Transverse colon (tissue), 4 donors: ENCODE measurements around the gene SEMA6B. TPM values are rescaled to one million over a fixed set of nuclear protein-coding genes. Genes with fewer than 3 reads are reported as not detected.
A peak's percentile ranks its signal among the peaks of the same experiment; 100 is the strongest.

Source experiments
- DNase-seq: peaks from one replicate; pipeline ENCODE4 v3.0.0-alpha.2; 2019
- H3K27ac ChIP-seq, 4 donors: fragments of 200-600 bp; sonication (generic); 2 replicates each; pipeline ENCODE4 v1.5.1; 2016 to 2018; ENCODE audit warnings: inconsistent platforms in 4 of 4
- H3K27me3 ChIP-seq: fragments of 200-600 bp; sonication (generic); 2 replicates; pipeline ENCODE4 v1.5.1; 2017; ENCODE audit warnings: inconsistent platforms
- H3K36me3 ChIP-seq, 4 donors: fragments of 200-600 bp; sonication (generic); 2 replicates each; pipeline ENCODE4 v1.5.1; 2017 to 2019; ENCODE audit warnings: inconsistent platforms in 4 of 4
- H3K4me1 ChIP-seq, 4 donors: fragments of 200-600 bp; sonication (generic); 2 replicates each; pipeline ENCODE4 v1.5.1; 2017 to 2020; ENCODE audit warnings: inconsistent platforms in 4 of 4
- H3K4me3 ChIP-seq, 4 donors: fragments of 200-600 bp; sonication (generic); 1 replicate in 1 of 4; 2 replicates in 3 of 4; pipeline versions ENCODE4 v1.5.1 to v1.6.1; 2017 to 2019; ENCODE audit warnings: inconsistent platforms in 4 of 4
- H3K9me3 ChIP-seq, 2 donors: fragments of 200-600 bp; sonication (generic); 2 replicates each; pipeline ENCODE4 v1.5.1; 2017 to 2019; ENCODE audit warnings: inconsistent platforms in 2 of 2
- CTCF ChIP-seq, 5 experiments: fragments of 200-600 bp in 3 of 5; fragments of 450-650 bp in 2 of 5; sonication (generic) in 3 of 5; IDR thresholded peaks; 1 replicate in 2 of 5; 2 replicates in 3 of 5; pipeline ENCODE4 v1.5.1; 2016 to 2017; ENCODE audit warnings: antibody characterized with exemption in 5 of 5, inconsistent platforms in 3 of 5, mild to moderate bottlenecking in 2 of 5, moderate library complexity in 1 of 5
- EP300 ChIP-seq: sonication (generic); formaldehyde crosslinking; IDR thresholded peaks from one replicate; pipeline ENCODE4 v1.6.1; 2017; ENCODE audit warnings: antibody characterized with exemption, low read depth
- POLR2A ChIP-seq: fragments of 450-650 bp; IDR thresholded peaks from one replicate; pipeline ENCODE4 v1.6.1; 2016; ENCODE audit warnings: antibody characterized with exemption, mild to moderate bottlenecking, moderate library complexity
- POLR2AphosphoS5 ChIP-seq, 3 donors: sonication (generic); formaldehyde crosslinking; IDR thresholded peaks; one replicate each; pipeline ENCODE4 v1.6.1; 2016; ENCODE audit warnings: antibody characterized with exemption in 3 of 3
- WGBS, 2 donors: methylation state at CpG; one replicate each; pipeline ENCODE4 v1.1.5; 2018; ENCODE audit warnings: low coverage in 1 of 2; 5-methylcytosine and 5-hydroxymethylcytosine counted together
- in situ Hi-C, 4 donors: fragments of 200-750 bp; cut with MboI; loops; one replicate each; pipeline versions ENCODE4 v1.15.0 to v1.15.1; 2017; ENCODE audit warnings: low sequenced_read_pairs in 3 of 4, low pct_ligation_motif_present in 1 of 4, low pct_unique_long_range_greater_than_20kb in 1 of 4
- intact Hi-C: fragments of 100-400 bp; cut with DNase I; formaldehyde crosslinking; loops from one replicate; pipeline ENCODE4 v1.15.1; 2023; ENCODE audit warnings: low total_unique reads
- total RNA-seq, 4 donors: library from RNA; depleted of rRNA; stranded (reverse); fragments of >200 nt; gene quantifications; one replicate each; pipeline ENCODE4 v1.1.0, GENCODE V29; 2016

The SEMA6B gene
- total RNA-seq, 4 donors from 2014 or later = 1.00 to 4.1 (median 1.7) TPM

GRCh38 chr19:4521888-4522242 is 37.6 kb downstream of the SEMA6B start:
- no peak for DNase-seq
- Histone ChIP-seq H3K4me1 (peaks cover 0 to 7% (median 3%) of the 10 kb centered on the region in 4 donors), H3K27ac (no peak overlapping the region), H3K4me3 (no peak overlapping the region), H3K27me3 (peaks cover 3% of the 10 kb centered on the region), H3K36me3 (no peaks in the 10 kb centered on the region), H3K9me3 (no peaks in the 10 kb centered on the region)
- in situ Hi-C loops (no loop called here), intact Hi-C loops (no loop called here)
- 93% methylated on average over 5 of the region's 5 CpGs; no CpG with 5 or more reads in 1 of the 2 donors for WGBS, 2 donors
- TF ChIP-seq EP300 (no peak), POLR2A (no peak), POLR2AphosphoS5 (IDR thresholded peaks at IDR 0.05) (no peak)

GRCh38 chr19:4521170-4521887 is 38.2 kb downstream of the SEMA6B start:
- WGBS, 2 donors = 69% methylated on average over 10 of the region's 11 CpGs; no CpG with 5 or more reads in 1 of the 2 donors
- in situ Hi-C loops = no loop called here
- Histone ChIP-seq H3K36me3 (no peaks in the 10 kb centered on the region), H3K4me1 (peaks cover 0 to 7% (median 3%) of the 10 kb centered on the region in 4 donors), H3K27ac (no peak overlapping the region), H3K4me3 (no peak overlapping the region), H3K9me3 (no peaks in the 10 kb centered on the region), H3K27me3 (peaks cover 5% of the 10 kb centered on the region)
- intact Hi-C loops = no loop called here
- no peak for DNase-seq
- TF ChIP-seq CTCF (IDR thresholded peaks at IDR 0.05) (no peak), POLR2AphosphoS5 (IDR thresholded peaks at IDR 0.05) (no peak), POLR2A (no peak), EP300 (no peak)

- 45 to 70% methylated on average over 2 to 9 of the region's 9 CpGs for WGBS, 2 donors
- Histone ChIP-seq H3K36me3 (no peaks in the 10 kb centered on the region), H3K4me3 (no peak overlapping the region), H3K4me1 (peaks cover 0 to 7% (median 3%) of the 10 kb centered on the region in 4 donors), H3K27me3 (peaks cover 5% of the 10 kb centered on the region), H3K27ac (peak overlapping the region; percentile 67 to 94 (median 83)), H3K9me3 (no peaks in the 10 kb centered on the region)
- DNase-seq = peak; percentile 50
- intact Hi-C loops = no loop called here
- in situ Hi-C loops = no loop called here
- peak; percentile 19 to 67 (median 31) for TF ChIP-seq POLR2AphosphoS5 (IDR thresholded peaks at IDR 0.05)
- TF ChIP-seq EP300 = no peak
These were observed 39.8 kb downstream of the SEMA6B start for GRCh38 chr19:4519521-4520277.

- Histone ChIP-seq H3K4me3 (no peak overlapping the region), H3K27me3 (peaks cover 5% of the 10 kb centered on the region), H3K27ac (peak overlapping the region; percentile 67 to 94 (median 83)), H3K4me1 (peaks cover 0 to 7% (median 3%) of the 10 kb centered on the region in 4 donors), H3K9me3 (no peaks in the 10 kb centered on the region), H3K36me3 (no peaks in the 10 kb centered on the region)
- in situ Hi-C loops = no loop called here
- TF ChIP-seq EP300 (no peak), CTCF (IDR thresholded peaks at IDR 0.05) (no peak), POLR2A (no peak), POLR2AphosphoS5 (IDR thresholded peaks at IDR 0.05) (no peak)
- no peak for DNase-seq
- intact Hi-C loops = no loop called here
- WGBS, 2 donors = 72 to 80% methylated on average over 2 to 6 of the region's 6 CpGs
These were observed 40.4 kb downstream of the SEMA6B start for GRCh38 chr19:4519172-4519496.
